Stimulated activated CD4-positive, alpha-beta T cell treated with anti-CD3 and anti-CD28 coated beads, TNF-alpha, amount 100 ng/mL, for 24 hours (primary cell): ENCODE results near the gene MPST.

Experiments used
- DNase-seq, 3 experiments: peaks; one replicate each; pipeline ENCODE4 v3.0.0-alpha.2; 2020; ENCODE audit warnings: low read depth in 3 of 3

MPST gene

GRCh38 chr22:37079158-37079557 lies 59.6 kb downstream of the MPST start:
- DNase-seq, result no peak
